GM18526 (cell line): ENCODE results near the gene BRSK1.

ENCODE experiments used
- POLR2A ChIP-seq: IDR thresholded peaks from 3 replicates; pipeline ENCODE4 v1.6.1; 2011; ENCODE audit not compliant: insufficient read length; ENCODE audit errors: extremely low read depth

BRSK1 gene

GRCh38 chr19:55261671-55262126 is 22.1 kb upstream of the BRSK1 start:
- TF ChIP-seq POLR2A, result no peak

GRCh38 chr19:55262359-55262758 is 21.4 kb upstream of the BRSK1 start:
- no peak for TF ChIP-seq POLR2A

- no peak for TF ChIP-seq POLR2A
These were observed 19.3 kb upstream of the BRSK1 start for GRCh38 chr19:55264531-55264930.

GRCh38 chr19:55265173-55265572 is 18.6 kb upstream of the BRSK1 start:
- no peak for TF ChIP-seq POLR2A

DNA sequence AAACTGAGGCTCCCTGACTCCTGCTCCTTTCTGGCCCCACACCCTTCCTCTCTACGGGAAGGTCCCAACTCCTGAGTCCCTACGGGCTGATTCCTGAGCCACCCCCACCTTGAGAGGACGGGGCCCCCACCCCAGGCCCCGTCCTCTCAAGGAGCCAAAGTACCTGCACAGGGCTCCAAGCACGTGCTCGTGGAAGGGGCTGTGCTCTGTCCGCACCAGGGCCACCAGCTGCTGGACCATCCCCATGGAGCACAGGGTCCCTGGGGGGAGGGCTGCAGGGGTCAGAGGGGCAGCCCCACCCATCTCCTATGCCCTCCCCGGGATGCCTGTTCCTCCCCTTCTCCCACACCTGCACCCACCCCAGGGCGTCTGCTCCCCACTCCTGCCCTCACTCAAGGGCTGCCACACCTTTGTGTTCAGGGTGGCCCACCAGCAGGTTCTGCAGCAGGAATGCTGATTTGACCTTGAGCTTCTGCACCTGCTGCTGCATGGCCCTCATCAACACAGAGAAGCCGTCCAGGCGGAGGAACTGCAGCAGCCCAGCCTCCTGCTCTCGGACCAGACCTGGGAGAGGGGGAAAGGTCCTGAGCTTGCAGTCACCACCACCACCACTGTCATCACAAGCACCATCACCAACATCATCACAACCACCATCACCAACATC is 17.9 kb upstream of the BRSK1 start:
- TF ChIP-seq POLR2A, result no peak

DNA sequence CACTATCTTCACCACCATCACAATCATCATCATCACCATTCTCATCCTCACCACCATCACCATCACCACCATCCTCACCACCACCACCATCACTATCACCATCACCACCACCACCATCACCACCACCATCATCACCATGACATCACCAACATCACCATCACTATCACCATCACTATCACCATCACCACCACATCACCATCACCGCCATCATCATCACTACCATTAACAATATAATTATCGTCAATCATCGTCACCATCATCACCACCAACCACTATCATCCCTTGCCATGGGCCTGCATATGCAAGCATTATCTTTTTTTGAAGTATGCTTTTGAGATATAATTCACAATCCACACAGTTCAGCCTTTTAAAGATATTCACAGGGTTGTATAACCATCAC is 17.4 kb upstream of the BRSK1 start:
- no peak for TF ChIP-seq POLR2A

- no peak for TF ChIP-seq POLR2A
These were observed 17.0 kb upstream of the BRSK1 start for GRCh38 chr19:55266840-55267239.

DNA sequence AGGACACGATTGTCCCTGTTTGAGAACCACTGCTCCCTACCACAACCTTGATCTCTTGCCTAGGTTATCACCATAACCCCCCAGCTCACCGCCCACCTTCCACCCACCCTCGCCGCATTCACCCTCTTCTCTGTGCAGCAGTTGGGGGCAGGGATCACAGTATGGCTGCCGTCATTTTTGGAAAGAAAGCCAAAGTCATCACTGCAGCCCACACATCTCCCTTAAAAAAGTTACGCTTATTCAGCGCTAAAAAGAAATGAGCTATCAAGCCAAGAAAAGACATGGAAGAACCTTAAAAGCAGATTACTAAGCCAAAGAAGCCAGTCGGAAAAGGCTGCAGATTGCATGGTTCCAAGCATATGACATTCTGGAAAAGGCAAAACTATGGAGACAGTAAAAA is 14.5 kb upstream of the BRSK1 start:
- no peak for TF ChIP-seq POLR2A

- TF ChIP-seq POLR2A, result no peak
These were observed 13.4 kb upstream of the BRSK1 start for GRCh38 chr19:55270172-55270942.

DNA sequence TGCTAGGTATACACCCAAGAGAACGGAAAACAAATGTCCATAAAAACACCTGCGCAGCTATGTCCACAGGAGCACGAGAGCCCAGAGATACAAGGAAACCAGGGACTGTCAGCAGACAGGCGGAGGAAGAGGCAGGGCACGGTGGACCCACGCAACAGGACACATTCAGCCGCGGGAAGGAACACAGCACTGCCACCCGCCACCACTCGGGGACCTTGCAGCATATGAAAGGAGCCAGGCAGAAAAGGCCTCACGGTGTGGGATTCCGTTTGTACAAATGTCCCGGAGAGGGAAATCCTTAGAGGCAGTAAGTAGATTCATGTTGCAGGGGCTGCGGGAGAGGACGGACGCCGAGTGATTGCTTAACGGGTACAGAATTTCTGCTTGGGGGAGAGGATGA is 11.7 kb upstream of the BRSK1 start:
- no peak for TF ChIP-seq POLR2A

DNA sequence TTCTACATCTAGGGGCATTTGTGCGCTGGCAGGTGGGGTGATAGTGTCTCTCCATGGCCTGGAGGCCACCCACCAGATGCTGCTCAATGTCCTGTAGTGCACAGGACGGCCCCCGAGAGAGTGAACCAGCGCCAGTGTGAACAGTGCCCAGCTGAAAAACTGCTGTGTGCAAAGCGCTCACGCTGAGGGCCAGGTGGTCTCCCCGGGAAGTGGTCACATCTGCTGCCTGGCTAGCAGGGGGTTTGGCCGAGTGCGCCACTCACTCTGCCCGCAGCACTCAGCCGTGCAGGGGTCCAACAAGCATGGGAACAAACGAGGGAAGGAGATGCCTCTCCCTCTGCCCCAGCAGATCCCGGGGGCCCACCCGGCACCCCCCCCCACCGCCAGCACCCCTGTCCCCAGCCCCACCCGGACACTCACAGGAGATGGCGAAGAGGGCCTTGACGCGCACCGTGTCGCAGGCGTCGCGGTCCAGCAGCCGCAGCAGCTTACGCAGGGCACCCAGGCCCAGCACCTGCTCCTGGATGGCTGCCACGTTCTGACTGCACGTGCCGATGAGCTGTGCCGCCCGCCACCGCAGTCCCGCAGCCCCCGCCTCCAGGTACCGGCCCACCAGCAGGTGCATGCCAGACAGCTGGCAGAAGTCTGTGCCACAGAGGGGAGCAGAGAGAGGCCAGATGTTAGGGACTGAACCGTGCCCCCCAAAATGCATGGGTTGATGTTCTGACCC is 9.7 kb upstream of the BRSK1 start:
- no peak for TF ChIP-seq POLR2A

- no peak for TF ChIP-seq POLR2A
These were observed 7.7 kb upstream of the BRSK1 start for GRCh38 chr19:55275851-55276719.

DNA sequence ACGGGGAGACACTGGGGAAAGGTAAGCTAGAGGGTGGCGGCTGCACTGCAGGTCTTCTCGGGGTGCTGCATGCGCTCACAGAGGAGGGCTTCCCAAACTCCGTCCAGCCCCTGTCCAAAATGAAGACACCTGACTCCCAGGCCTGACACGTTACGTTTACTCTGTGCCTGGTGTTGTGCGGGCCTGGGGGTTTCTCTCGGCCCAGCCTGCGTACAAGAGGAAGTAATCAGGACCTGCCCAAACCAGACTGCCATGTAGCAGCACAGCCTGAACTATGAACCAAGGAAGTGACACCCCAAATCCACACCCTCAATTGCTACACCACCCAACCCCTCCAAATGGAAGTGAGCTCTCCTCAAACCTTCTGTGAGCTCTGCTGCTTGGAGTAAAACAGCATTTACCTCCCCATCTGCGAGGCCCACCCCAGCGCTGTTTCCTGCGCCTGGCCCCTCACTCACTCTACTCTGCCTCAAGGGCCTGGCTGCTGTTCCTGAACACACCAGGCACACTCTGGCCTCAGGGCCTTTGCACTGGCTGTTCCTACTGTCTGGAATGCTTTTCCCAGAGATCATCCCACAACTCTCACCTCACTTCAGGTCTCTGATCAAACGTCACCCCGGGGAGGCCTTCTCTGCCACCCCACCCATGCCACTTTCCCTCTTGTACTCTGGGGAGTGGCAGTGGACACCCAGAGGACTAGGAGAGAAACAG is 6.9 kb upstream of the BRSK1 start:
- TF ChIP-seq POLR2A, result no peak

DNA sequence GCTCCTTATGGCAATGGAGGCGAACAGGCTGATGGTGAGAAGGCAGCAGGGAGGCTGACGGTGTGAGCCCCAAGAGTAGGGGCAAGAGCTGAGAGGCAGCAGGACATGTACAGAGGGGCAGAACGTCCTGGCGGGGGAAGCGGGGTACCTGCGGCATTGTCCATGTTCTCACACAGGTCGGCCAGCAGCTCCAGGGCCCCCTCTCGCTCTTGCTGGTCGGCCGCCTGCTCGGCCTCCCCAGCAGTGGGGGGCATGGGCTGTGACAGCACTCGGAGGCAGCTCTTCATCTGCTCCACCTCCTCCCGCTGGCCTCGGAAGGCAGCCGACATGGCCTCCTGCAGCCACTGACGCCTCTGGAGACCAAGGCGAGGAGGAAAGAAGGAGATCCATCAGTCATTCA is 6.3 kb upstream of the BRSK1 start:
- no peak for TF ChIP-seq POLR2A
